GM21529 (cell line): Measurements from ENCODE around the gene GOLPH3.
A peak's percentile ranks its signal among the peaks of the same experiment; 100 is the strongest.
"Not testable (repeated sequence)": the region's sequence is repeated elsewhere in the genome, so short reads cannot be mapped to it uniquely, and the experiment has no call there.

Source experiments
- ATAC-seq: cut with Tn5 transposase; IDR thresholded peaks from one replicate; pipeline ENCODE4 v1.9.1; 2021; ENCODE audit not compliant: unreplicated experiment

The GOLPH3 gene

GRCh38 chr5:32174011-32174870, at the start of gene GOLPH3:
GOLPH3 (minus strand) TSS chr5:32174319; CDS start chr5:32174034, 285 bp downstream.
- ATAC-seq: peak; percentile 82

GRCh38 chr5:32222723-32223470, 48.8 kb upstream of the GOLPH3 start:
- ATAC-seq: no peak

- ATAC-seq: no peak
These were observed 43.8 kb upstream of the GOLPH3 start for GRCh38 chr5:32217886-32218396.

DNA sequence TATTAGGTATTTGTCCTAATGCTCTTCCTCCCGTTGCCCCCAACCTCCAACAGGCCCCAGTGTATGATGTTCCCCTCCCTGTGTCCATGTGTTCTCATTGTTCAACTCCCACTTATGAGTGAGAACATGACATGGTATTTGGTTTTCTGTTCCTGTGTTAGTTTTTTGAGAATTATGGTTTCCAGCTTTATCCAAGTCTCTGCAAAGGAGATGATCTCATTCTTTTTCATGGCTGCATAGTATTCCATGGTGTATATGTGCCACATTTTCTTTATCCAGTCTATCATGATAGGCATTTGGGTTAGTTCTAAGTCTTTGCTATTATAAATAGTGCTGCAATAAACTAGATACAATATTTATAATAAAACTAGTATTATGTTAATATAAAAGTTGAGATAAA, 40.2 kb upstream of the GOLPH3 start:
- ATAC-seq: not testable (repeated sequence)

DNA sequence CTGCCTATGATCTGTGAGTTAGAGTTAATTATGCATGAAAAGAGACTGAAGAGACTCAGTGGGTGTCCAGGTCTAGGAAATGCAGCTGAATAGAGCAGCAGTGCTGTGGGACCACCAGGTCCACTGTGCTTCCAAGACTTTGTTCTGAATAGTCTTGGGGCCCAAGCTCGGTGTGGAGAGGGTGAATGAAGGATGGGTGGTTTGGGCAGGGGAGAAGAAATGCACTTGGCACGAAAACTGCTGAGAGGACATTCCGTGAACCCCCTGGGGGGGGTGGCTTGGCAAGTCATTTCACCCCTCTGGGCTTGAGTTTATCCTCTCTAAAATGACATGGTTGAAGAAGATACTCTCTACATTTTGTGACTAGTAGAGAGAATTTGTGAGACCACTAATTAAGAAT, 36.0 kb upstream of the GOLPH3 start:
- ATAC-seq: no peak

- not testable (repeated sequence) for ATAC-seq
These were observed 34.7 kb upstream of the GOLPH3 start for GRCh38 chr5:32208837-32209236.

- ATAC-seq: no peak
These were observed 33.2 kb upstream of the GOLPH3 start for GRCh38 chr5:32207355-32207634.

DNA sequence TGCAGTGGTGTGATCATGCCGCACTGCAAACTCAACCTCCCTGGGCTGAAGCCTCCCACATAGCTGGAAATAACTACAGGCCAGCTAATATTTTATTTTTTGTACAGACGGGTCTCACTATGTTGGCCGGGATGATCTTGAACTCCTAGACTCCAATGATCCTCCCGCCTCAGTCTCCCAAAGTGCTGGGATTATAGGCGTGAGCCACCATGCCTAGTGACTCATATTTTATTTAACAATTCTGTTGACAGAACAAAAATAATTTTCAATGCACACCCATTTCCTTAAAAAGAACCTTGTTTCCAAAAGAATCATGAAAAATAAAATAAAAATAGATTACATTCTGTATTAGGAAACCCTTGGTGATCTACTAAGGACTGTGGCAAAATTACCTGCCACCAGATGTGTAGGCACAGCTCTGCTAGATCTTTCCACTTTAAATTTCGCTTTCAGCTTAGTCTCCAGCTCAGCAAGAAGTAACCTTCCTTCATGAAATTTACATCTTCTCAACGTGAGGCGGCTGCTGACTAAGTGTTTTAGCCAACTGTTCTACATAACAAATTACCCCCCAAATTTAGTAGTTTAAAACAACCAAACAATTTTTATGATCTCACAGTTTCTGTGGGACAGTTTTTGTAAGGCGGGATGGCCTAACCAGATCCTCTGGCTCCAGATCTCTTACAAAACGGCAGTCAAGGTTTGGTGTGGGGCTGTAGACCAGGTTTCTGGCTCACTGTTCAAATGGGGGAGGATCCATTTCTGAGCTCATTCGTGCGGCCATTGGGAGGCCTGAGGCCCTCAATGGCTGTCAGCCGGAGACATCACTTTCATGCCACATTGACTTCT, 32.6 kb upstream of the GOLPH3 start:
- no peak for ATAC-seq

DNA sequence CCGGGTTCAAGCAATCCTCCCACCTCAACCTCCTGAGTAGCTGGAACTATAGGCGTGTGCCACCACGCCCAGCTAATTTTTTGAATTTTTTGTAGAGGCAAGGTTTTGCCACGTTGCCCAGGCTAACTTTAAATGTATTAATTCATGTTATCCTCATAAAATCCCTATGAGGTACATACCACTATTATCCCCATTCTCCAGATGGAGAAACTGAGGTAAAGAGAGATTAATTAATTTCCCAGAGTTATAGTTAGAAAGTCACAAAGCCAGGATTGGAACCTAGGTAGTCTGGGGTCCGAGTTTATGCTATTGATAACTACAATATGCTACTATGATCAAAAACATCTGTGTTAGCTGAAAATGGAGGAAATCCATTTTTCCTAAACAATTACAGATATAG, 31.9 kb upstream of the GOLPH3 start:
- ATAC-seq: no peak

DNA sequence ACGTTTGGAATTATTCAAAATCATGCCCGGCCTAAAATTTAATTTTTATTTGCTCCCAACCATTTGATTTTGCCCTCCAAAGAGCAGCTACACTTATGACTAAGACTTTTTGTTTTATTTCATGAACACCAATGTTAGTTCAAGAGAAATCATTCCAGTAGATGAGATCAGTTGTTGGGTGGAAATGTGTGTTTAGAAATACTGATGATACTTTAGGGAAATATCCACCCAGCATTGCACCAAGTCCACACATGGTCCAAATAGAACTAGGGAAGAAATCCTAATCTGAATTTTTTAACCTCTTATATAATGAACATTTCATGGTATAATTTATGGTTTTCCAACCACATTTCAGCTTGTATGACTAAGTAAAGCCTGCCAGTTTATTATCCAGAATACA, 28.3 kb upstream of the GOLPH3 start:
- no peak for ATAC-seq

DNA sequence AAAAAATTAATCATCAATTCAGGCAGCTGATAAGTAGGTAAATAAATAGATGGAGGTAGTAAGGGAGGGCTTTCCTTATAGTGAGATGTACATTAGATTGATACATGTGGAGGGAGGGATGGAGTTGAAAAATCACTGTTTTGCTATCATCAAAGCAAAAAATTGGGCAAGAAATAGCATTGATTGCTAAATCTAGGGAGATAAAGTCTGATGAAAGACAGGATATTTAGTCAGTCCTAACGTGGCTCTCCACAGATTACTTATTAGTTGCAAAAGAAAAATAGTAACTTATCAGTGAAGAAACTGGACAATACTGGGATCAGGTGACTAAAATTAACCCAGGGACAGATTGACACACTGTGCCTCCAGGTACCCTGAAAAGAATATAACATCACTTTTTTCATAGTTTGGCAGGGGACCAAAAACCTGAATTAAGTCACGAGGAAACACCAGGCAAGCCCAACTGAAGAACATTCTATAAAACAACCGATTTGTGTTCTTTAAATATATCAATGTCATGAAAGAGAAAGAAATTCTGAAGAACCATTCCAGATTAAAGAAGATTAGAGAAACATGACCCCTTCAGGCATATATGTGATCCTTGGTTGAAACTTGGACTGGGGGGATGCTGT, 27.1 kb upstream of the GOLPH3 start:
- no peak for ATAC-seq

- ATAC-seq: no peak
These were observed 22.9 kb upstream of the GOLPH3 start for GRCh38 chr5:32197032-32197431.

DNA sequence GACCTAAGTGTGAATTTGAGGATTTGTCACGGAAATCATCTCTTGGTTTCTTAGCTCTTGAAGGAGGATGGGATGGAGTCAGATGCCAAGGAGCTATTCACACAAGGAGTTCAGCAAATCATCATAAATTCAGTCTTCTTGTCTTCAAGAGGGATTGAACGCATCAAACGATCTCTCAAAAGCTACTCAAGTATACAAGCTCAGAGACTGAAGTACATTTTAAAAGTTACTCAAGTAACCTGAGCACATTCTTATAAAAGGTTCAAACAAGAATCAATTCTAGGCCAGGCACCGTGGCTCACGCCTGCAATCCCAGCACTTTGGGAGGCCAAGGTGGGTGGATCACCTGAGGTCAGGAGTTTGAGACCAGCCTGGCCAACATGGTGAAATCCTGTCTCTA, 21.1 kb upstream of the GOLPH3 start:
- ATAC-seq: no peak

DNA sequence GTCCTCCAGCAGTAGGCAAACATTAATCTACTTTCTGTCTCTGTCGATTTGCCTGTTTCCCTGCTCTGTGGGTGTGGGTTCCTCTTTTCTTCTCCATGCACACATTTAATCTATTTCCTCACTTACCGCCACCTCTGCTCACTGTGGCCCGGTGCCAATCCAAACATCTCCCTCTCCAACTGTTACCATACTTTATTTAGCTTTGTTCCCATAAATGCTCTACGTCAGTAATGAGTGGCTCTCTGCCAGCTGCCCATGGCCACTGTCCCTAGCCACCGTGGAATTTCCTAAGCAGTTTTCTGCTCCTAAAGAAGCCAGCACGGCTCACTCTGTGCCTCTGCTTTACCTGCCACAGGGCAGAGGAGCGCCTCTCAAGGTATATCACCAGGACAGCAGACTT, 19.5 kb upstream of the GOLPH3 start:
- ATAC-seq: peak; percentile 79

GRCh38 chr5:32190095-32190494, 16.0 kb upstream of the GOLPH3 start:
- ATAC-seq: no peak

DNA sequence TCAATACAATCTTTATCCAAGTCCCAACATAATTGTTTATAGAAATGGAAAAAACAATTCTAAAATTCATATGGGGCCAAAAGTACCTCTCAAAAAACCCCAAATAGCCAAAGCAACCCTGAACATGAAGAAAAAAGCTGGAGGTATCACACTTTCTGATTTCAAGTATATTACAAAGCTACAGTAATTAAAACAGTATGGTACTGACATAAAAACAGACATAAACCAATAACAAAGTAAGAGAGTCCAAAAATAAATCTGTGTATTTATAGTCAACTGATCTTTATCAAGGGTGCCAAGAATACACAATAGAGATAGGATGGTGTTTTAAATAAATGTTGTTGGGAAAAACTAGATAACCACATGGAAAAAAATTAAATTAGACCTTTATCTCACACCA, 13.6 kb upstream of the GOLPH3 start:
- no peak for ATAC-seq

GRCh38 chr5:32182463-32183063, 8.4 kb upstream of the GOLPH3 start:
- ATAC-seq: peak; percentile 85

DNA sequence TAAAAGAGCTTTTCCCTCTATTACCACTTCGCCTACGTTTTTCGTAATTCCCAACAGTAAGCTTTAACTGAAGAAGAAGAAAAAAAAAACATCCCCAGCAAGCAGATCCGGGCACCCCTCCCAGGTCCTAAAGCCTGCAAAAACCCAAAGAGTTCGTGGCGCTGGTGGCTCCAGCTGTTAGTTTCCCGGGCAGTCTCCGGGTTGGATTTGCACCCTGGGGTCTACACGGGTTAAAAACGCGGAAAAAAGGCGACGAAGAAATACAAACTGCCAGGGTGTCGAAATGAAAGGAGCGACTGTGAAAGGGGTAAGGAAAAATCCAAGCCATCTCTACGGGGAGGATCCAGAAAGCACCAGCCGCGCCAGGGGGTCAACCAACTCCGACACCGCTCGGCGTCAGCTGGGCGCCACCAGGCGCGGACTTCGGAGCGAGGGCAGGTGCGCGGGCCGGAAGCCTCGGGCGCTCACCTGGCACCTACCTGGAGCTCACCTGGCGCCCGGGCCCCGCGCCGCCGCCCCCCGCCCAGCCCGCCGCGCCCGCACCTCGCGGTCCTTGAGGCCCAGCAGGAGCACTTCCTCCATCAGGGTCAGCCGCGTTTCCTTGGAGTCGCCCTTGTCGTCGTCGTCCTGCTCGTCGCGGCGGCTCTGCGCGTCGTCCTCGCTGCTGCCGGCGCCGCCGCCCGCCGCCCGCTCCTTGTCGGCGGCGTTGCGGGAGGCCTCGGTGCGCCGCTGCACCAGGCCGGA, 680 bp downstream of the GOLPH3 start:
- ATAC-seq: peak; percentile 19

- no peak for ATAC-seq
These were observed 1.2 kb downstream of the GOLPH3 start for GRCh38 chr5:32172923-32173266.
